ENCODE results near the gene SLC39A5.

DNA sequence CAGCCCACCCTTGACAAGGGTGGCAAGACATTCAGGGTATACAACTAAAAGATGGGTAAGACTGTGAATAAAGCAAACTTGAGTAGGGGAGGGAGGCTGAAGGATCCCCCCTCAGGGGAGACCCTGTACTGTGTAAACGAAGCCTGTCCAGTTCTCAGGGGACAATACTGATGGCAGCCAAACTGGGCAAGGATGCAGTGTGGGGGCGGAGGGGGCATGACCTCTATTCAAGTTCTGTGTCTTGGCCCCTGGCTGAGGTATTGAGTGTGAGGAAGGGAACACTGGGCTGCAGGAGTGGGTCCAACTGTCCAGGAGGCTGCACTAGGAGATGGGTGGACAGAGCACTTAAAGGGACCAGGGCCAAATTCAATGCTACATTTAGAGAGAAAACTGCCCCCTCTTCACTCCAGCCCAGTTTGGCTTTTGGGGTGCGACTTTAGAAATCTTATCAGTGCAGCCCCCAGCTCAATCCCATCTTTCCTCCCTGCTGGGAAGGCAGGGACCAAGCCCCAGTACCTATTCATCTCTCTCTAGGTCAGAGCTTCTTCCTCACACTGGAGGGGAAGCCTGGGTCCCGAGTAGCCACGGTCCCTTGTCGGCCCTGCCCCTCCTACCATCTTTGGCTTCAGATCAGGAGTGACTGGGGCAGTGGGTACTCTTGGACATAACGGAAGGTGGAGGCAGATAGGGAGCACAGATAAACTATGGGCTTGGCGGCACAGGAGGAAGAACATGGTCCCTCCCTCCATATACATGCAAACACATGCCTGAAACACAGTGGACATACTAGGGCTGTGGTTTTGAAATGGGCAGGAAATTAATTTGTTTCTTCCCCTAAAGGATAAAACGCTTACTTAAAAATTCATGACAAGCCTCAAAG, 11.8 kb downstream of the SLC39A5 start:
- TF ChIP-seq NRF1 (IDR thresholded peaks at IDR 0.05; ENCODE audit: low read depth, low read length), result no peak
- TF ChIP-seq CTCF (IDR thresholded peaks at IDR 0.05; ENCODE audit: control extremely low read depth in 1 of 3, insufficient read depth in 1 of 3, low read depth in 1 of 3, low read length in 3 of 3), result no peak
- no peak for TF ChIP-seq SIN3A (conservative IDR thresholded peaks at IDR 0.05 in 1 of 2, IDR thresholded peaks at IDR 0.05 in 1 of 2; ENCODE audit: low read depth in 1 of 2, low read length in 2 of 2)
